ENCODE results near the gene C1orf116.

The C1orf116 gene

DNA sequence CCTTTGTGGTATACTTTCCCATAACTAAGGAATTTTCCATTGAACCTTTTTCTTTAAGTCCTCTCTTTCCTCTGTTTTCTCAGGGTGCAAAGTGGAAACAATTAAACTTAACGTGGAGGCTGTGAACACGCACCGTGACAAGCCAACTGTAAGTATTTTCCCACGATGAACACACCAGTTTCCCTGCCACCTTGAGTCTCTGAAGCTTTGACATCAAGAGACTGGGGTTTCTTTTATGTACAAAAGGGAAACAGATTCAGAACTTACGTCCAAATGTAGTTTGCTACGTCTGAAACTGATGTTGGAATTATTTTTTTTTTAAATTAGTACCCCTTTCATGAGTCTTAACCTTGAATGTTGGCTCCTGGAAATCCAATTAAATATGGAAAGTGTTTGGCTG lies 38.9 kb upstream of the C1orf116 start:
- no peaks in the 10 kb centered on the region for H3K9me3 ChIP-seq (ENCODE audit: insufficient read depth, low read depth, low read length)
- no peaks in the 10 kb centered on the region for H3K27me3 ChIP-seq (ENCODE audit: insufficient read depth, low read length)
- no peak overlapping the region for H3K9ac ChIP-seq (ENCODE audit: low read depth, low read length)
- peaks cover 60% of the 10 kb centered on the region for H3K36me3 ChIP-seq (ENCODE audit: insufficient read depth, low read depth, low read length)
- no peaks in the 10 kb centered on the region for H3K4me1 ChIP-seq (ENCODE audit: insufficient read depth, low read length)
- no peak overlapping the region for H3K27ac ChIP-seq (ENCODE audit: low read length)
- H3K4me3 ChIP-seq (ENCODE audit: low read length): no peak overlapping the region

DNA sequence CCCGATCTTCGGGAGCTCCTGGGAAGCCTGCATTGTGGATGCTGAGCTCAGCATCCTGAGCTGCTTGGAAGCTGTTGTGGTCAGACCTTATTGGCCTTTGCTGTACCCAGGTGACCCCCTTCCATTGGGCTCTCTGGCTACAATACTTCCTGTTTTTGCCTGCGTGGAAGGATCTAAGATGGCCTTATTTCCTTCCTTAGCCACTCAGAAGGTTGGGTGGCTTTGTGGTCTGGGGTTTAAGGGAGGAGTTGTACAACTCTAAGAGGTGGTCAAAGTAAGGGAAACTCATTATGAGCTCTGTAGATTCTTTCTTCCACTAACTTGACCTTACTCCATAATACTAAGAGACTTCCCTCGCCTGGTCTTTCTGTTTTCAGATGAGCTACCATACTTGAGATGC lies 38.3 kb upstream of the C1orf116 start:
- no peaks in the 10 kb centered on the region for H3K4me1 ChIP-seq (ENCODE audit: insufficient read depth, low read length)
- no peak overlapping the region for H3K4me3 ChIP-seq (ENCODE audit: low read length)
- no peaks in the 10 kb centered on the region for H3K27me3 ChIP-seq (ENCODE audit: insufficient read depth, low read length)
- H3K9ac ChIP-seq (ENCODE audit: low read depth, low read length): no peak overlapping the region
- H3K9me3 ChIP-seq (ENCODE audit: insufficient read depth, low read depth, low read length): no peaks in the 10 kb centered on the region
- H3K27ac ChIP-seq (ENCODE audit: low read length): no peak overlapping the region
- H3K36me3 ChIP-seq (ENCODE audit: insufficient read depth, low read depth, low read length): peaks cover 65% of the 10 kb centered on the region

- Histone ChIP-seq H3K4me3 (ENCODE audit: low read length) (no peak overlapping the region), H3K27me3 (ENCODE audit: insufficient read depth, low read length) (no peaks in the 10 kb centered on the region), H3K9ac (ENCODE audit: low read depth, low read length) (no peak overlapping the region), H3K4me1 (ENCODE audit: insufficient read depth, low read length) (no peaks in the 10 kb centered on the region), H3K27ac (ENCODE audit: low read length) (no peak overlapping the region), H3K9me3 (ENCODE audit: insufficient read depth, low read depth, low read length) (no peaks in the 10 kb centered on the region), H3K36me3 (ENCODE audit: insufficient read depth, low read depth, low read length) (peaks cover 66% of the 10 kb centered on the region)
Observed at GRCh38 chr1:207069858-207070506, 37.4 kb upstream of the C1orf116 start.

DNA sequence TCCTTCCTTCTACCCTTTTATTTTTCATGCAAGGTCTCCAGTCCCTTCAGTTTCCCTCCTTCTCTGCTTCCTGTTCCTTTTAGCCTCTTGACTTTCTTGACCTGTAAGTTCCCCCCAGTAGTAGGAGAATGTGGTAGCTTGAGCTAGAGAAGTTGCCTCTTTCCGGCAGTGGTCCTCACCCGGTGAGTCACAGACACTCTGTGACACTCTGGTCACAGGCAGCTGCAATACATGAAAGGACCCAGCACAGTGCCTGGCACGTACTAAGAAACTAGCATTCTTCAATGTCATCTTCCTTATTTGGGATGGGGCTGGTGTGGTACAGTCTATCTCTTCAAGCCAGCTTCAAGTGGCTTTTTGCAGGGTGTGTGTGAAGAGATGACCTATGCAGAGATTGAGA lies 36.5 kb upstream of the C1orf116 start:
- no peak overlapping the region for H3K9ac ChIP-seq (ENCODE audit: low read depth, low read length)
- no peaks in the 10 kb centered on the region for H3K27me3 ChIP-seq (ENCODE audit: insufficient read depth, low read length)
- H3K36me3 ChIP-seq (ENCODE audit: insufficient read depth, low read depth, low read length): peaks cover 63% of the 10 kb centered on the region
- no peaks in the 10 kb centered on the region for H3K9me3 ChIP-seq (ENCODE audit: insufficient read depth, low read depth, low read length)
- H3K27ac ChIP-seq (ENCODE audit: low read length): no peak overlapping the region
- H3K4me1 ChIP-seq (ENCODE audit: insufficient read depth, low read length): no peaks in the 10 kb centered on the region
- no peak overlapping the region for H3K4me3 ChIP-seq (ENCODE audit: low read length)

- no peak overlapping the region for H3K4me3 ChIP-seq (ENCODE audit: low read length)
- no peak overlapping the region for H3K9ac ChIP-seq (ENCODE audit: low read depth, low read length)
- no peaks in the 10 kb centered on the region for H3K27me3 ChIP-seq (ENCODE audit: insufficient read depth, low read length)
- H3K27ac ChIP-seq (ENCODE audit: low read length): no peak overlapping the region
- H3K9me3 ChIP-seq (ENCODE audit: insufficient read depth, low read depth, low read length): no peaks in the 10 kb centered on the region
- no peaks in the 10 kb centered on the region for H3K4me1 ChIP-seq (ENCODE audit: insufficient read depth, low read length)
- H3K36me3 ChIP-seq (ENCODE audit: insufficient read depth, low read depth, low read length): peaks cover 72% of the 10 kb centered on the region
Observed at GRCh38 chr1:207067665-207068064, 35.1 kb upstream of the C1orf116 start.

DNA sequence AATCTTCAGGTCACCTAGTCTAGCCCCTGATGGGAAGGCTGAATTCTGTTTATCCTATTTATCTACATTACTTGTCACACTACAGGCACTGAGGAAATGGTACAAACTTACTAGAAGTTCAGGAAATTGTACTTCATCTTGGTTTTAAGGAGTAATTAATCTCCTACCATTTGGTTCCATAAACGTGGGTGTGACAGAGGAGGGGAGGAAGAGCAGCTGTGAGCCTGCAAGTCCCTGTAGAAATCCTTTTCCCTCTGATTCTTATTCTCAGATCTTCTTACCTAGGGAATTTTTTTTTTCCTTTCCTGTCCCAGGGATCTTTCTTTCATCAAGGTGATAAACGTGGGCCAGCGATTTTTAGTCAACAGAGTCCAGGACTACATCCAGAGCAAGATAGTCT lies 34.6 kb upstream of the C1orf116 start:
- no peak overlapping the region; the same call in 1 of the 2 replicates for H3K9ac ChIP-seq (ENCODE audit: low read depth, low read length)
- no peak overlapping the region for H3K27ac ChIP-seq (ENCODE audit: low read length)
- peaks cover 76% of the 10 kb centered on the region for H3K36me3 ChIP-seq (ENCODE audit: insufficient read depth, low read depth, low read length)
- no peaks in the 10 kb centered on the region for H3K4me1 ChIP-seq (ENCODE audit: insufficient read depth, low read length)
- no peaks in the 10 kb centered on the region for H3K27me3 ChIP-seq (ENCODE audit: insufficient read depth, low read length)
- H3K4me3 ChIP-seq (ENCODE audit: low read length): no peak overlapping the region
- H3K9me3 ChIP-seq (ENCODE audit: insufficient read depth, low read depth, low read length): no peaks in the 10 kb centered on the region

DNA sequence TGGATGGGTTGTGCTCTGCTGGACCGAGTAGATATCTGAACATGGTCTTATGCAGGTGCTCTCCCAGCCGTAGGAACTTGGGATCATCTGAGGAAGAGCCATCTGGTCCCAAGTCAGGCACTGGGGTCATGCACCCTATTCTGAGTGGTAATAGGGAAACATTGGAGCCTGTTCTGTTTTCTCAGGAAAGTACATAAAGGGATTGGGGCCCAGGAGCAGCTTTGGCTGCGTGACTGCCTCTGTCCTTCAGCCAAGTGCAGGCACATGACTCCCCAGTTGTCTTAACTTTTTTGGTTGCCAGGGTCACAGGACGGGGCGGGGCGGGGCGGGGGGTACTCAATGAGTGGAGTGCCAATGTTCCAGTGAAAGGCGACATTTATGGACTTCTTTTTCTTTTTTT lies 32.0 kb upstream of the C1orf116 start:
- no peak overlapping the region for H3K9ac ChIP-seq (ENCODE audit: low read depth, low read length)
- no peaks in the 10 kb centered on the region for H3K27me3 ChIP-seq (ENCODE audit: insufficient read depth, low read length)
- H3K4me1 ChIP-seq (ENCODE audit: insufficient read depth, low read length): no peaks in the 10 kb centered on the region
- no peak overlapping the region for H3K4me3 ChIP-seq (ENCODE audit: low read length)
- H3K27ac ChIP-seq (ENCODE audit: low read length): no peak overlapping the region
- H3K9me3 ChIP-seq (ENCODE audit: insufficient read depth, low read depth, low read length): no peaks in the 10 kb centered on the region
- peaks cover 56% of the 10 kb centered on the region for H3K36me3 ChIP-seq (ENCODE audit: insufficient read depth, low read depth, low read length)

- peaks cover 44% of the 10 kb centered on the region for H3K36me3 ChIP-seq (ENCODE audit: insufficient read depth, low read depth, low read length)
Observed at GRCh38 chr1:207063014-207063413, 30.5 kb upstream of the C1orf116 start.

GRCh38 chr1:207062058-207062457 lies 29.5 kb upstream of the C1orf116 start:
- H3K36me3 ChIP-seq (ENCODE audit: insufficient read depth, low read depth, low read length): peaks cover 36% of the 10 kb centered on the region
- no peak overlapping the region for H3K4me3 ChIP-seq (ENCODE audit: low read length)
- H3K9ac ChIP-seq (ENCODE audit: low read depth, low read length): no peak overlapping the region
- no peaks in the 10 kb centered on the region for H3K27me3 ChIP-seq (ENCODE audit: insufficient read depth, low read length)
- no peak overlapping the region for H3K27ac ChIP-seq (ENCODE audit: low read length)
- no peaks in the 10 kb centered on the region for H3K4me1 ChIP-seq (ENCODE audit: insufficient read depth, low read length)
- H3K9me3 ChIP-seq (ENCODE audit: insufficient read depth, low read depth, low read length): no peaks in the 10 kb centered on the region

More at GRCh38 chr1:207063014-207063413, 30.5 kb upstream of the C1orf116 start:
- H3K4me3 ChIP-seq (ENCODE audit: low read length): no peak overlapping the region
- H3K9me3 ChIP-seq (ENCODE audit: insufficient read depth, low read depth, low read length): no peaks in the 10 kb centered on the region
- H3K27me3 ChIP-seq (ENCODE audit: insufficient read depth, low read length): no peaks in the 10 kb centered on the region
- H3K9ac ChIP-seq (ENCODE audit: low read depth, low read length): no peak overlapping the region
- no peak overlapping the region for H3K27ac ChIP-seq (ENCODE audit: low read length)
- no peaks in the 10 kb centered on the region for H3K4me1 ChIP-seq (ENCODE audit: insufficient read depth, low read length)

DNA sequence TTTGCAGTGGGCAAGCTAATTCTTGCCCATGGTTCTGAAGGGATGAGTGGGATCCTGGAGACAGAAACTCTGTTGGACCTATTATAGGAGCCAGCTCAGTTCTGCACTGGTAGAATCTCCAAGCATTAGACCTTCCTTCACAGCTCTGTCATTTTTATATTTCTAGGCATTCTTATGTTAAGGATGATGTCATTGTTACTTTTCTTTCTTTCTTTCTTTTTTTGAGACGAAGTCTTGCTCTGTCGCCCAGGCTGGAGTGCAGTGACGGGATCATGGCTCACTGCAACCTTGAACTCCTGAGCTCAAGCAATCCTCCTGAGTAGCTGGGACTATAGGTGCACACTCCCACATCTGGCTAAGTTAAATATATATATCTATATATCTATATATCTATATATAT lies 28.0 kb upstream of the C1orf116 start:
- Histone ChIP-seq H3K27ac (ENCODE audit: low read length) (no peak overlapping the region), H3K27me3 (ENCODE audit: insufficient read depth, low read length) (no peaks in the 10 kb centered on the region), H3K4me1 (ENCODE audit: insufficient read depth, low read length) (no peaks in the 10 kb centered on the region), H3K9ac (ENCODE audit: low read depth, low read length) (no peak overlapping the region), H3K36me3 (ENCODE audit: insufficient read depth, low read depth, low read length) (peaks cover 32% of the 10 kb centered on the region), H3K4me3 (ENCODE audit: low read length) (no peak overlapping the region), H3K9me3 (ENCODE audit: insufficient read depth, low read depth, low read length) (no peaks in the 10 kb centered on the region)

- Histone ChIP-seq H3K4me1 (ENCODE audit: insufficient read depth, low read length) (no peaks in the 10 kb centered on the region), H3K9me3 (ENCODE audit: insufficient read depth, low read depth, low read length) (no peaks in the 10 kb centered on the region)
Observed at GRCh38 chr1:207059881-207060280, 27.3 kb upstream of the C1orf116 start.

DNA sequence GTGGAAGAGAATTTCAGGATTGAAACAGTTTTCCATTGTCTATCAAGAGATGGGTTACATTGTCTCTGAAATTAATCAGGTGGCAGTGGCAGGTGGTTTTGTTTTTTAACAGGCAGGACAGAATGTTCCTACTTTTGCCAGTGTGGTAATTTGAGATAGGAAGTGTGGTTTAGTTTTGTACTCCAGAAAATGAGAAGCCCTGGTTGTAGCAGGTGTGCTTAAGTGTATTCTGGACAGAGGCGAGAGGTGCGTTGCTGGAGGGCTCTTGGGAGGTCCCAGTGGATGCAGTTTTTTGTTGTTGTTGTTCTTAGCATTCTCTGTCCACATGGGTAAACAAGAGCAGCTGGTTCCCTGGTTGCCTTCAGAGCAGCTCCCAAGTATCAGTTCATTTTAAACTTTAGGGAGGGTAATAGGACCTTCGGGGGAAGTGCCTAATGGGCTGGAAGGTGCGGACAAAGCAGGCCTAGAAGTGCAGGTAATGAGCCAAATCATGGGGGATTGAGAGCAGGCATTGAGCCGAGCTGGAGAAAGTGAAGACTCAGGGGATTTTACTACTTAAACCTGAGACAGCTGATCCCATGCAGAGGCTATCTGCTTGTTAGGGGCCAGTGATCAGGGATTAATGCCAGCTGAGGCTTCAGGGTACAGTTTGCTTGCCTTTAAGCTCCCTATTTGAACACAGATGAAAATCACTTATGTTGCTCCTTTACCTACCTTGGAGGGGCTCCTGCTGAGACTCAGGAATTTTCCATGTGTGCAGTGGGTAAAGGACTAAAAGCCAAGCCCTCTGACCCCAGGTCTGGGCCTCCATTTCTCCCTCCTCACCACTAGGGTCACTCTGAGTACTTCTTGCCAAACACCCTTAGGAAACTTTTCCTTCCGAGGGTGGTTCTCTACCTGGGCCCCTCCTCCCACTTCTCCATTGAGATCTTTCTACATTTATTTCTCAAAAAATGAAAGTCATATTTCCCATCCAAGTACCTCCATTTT lies 26.6 kb upstream of the C1orf116 start:
- Histone ChIP-seq H3K27me3 (ENCODE audit: insufficient read depth, low read length) (no peaks in the 10 kb centered on the region), H3K27ac (ENCODE audit: low read length) (no peak overlapping the region), H3K36me3 (ENCODE audit: insufficient read depth, low read depth, low read length) (peaks cover 24% of the 10 kb centered on the region), H3K4me1 (ENCODE audit: insufficient read depth, low read length) (no peaks in the 10 kb centered on the region), H3K4me3 (ENCODE audit: low read length) (no peak overlapping the region), H3K9ac (ENCODE audit: low read depth, low read length) (no peak overlapping the region), H3K9me3 (ENCODE audit: insufficient read depth, low read depth, low read length) (no peaks in the 10 kb centered on the region)

More at GRCh38 chr1:207059881-207060280, 27.3 kb upstream of the C1orf116 start:
- no peaks in the 10 kb centered on the region for H3K27me3 ChIP-seq (ENCODE audit: insufficient read depth, low read length)
- no peak overlapping the region for H3K9ac ChIP-seq (ENCODE audit: low read depth, low read length)
- H3K36me3 ChIP-seq (ENCODE audit: insufficient read depth, low read depth, low read length): peaks cover 28% of the 10 kb centered on the region
- no peak overlapping the region for H3K4me3 ChIP-seq (ENCODE audit: low read length)
- no peak overlapping the region for H3K27ac ChIP-seq (ENCODE audit: low read length)

Data from iPS-20b (cell line).